ENCODE measurements around the gene NFASC.
A peak's percentile ranks its signal among the peaks of the same experiment; 100 is the strongest.

NFASC gene

DNA sequence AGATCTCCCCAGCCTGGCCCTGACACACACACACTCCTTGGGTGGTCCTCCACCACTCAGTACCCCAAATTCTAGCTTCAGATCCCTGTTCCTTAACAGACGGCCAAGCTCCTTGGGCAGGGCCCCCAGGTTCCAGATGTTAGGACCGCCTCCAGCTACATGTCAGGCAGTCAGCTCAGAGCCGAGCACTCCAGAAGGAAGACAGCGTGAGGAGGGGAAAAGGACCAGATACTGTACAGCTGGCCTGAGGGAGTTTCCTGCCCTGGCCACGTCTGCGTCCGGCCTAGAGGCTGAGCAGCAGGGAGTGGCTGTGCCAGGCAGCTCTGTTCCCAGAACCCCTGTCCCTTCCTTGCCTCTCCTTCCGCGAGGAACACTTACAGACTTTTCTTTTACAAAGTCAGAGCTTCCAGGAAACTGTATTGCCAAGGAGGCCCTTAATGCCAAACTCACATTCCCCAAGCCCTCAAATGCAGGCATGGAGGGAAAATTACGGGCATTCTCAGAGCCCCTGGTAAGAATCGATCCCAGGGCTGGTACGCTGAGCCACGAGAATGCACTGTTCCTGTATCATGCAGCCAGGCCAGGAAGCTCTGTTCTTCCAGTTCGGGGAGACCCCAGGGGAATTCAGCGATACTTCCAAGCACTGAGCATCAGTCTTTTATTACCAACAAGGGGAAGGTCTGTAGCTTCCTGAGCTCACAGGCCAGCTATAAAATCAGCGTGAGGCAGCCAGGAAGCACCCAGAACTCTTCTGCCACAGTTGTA, 127.1 kb downstream of the NFASC start:
- H3K23ac ChIP-seq (ENCODE audit: low read length) = no peak overlapping the region
- no peaks in the 10 kb centered on the region for H3K27me3 ChIP-seq (ENCODE audit: insufficient read depth, low read length)
- no peak overlapping the region for H4K12ac ChIP-seq (ENCODE audit: low read depth, low read length)
- H3K4me2 ChIP-seq (ENCODE audit: low read length) = no peak overlapping the region
- H2BK12ac ChIP-seq (ENCODE audit: low read length) = no peak overlapping the region
- peaks cover 4% of the 10 kb centered on the region for H3K9me3 ChIP-seq (ENCODE audit: insufficient read depth, low read depth, low read length)
- no peak for DNase-seq
- H2AK5ac ChIP-seq (ENCODE audit: low read length) = no peak overlapping the region
- no peaks in the 10 kb centered on the region for H3K79me2 ChIP-seq (ENCODE audit: control insufficient read depth, insufficient read depth, low read length, poor library complexity)
- H3K4me1 ChIP-seq (ENCODE audit: control insufficient read depth in 1 of 2, insufficient read depth in 2 of 2, low read length in 2 of 2) = no peaks in the 10 kb centered on the region
- no peak overlapping the region for H3K9ac ChIP-seq (ENCODE audit: low read length)
- H3K14ac ChIP-seq (ENCODE audit: low read length) = no peak overlapping the region
- no peaks in the 10 kb centered on the region for H3K79me1 ChIP-seq (ENCODE audit: low read length)
- no CpG with 5 or more reads among the region's 16 CpGs for WGBS (ENCODE audit: extremely low coverage, insufficient coverage, insufficient read length)
- H2AFZ ChIP-seq (ENCODE audit: insufficient read depth, low read length, poor library complexity) = no peak overlapping the region
- H3K27ac ChIP-seq (ENCODE audit: low read depth, low read length) = no peak overlapping the region
- H3K4me3 ChIP-seq (ENCODE audit: low read depth, low read length) = no peak overlapping the region
- H4K8ac ChIP-seq (ENCODE audit: low read depth, low read length) = no peak overlapping the region
- no peak overlapping the region for H3K4ac ChIP-seq (ENCODE audit: low read depth, low read length)
- no peak overlapping the region for H2BK120ac ChIP-seq (ENCODE audit: insufficient read depth, low read length, poor library complexity)
- no peak overlapping the region for H4K91ac ChIP-seq (ENCODE audit: low read depth, low read length)
- no peak overlapping the region for H2BK5ac ChIP-seq (ENCODE audit: low read depth, low read length, poor library complexity)
- no peaks in the 10 kb centered on the region for H3K36me3 ChIP-seq (ENCODE audit: control insufficient read depth in 1 of 2, insufficient read depth in 2 of 2, low read length in 2 of 2)
- no peak overlapping the region for H3K18ac ChIP-seq (ENCODE audit: low read length)

DNA sequence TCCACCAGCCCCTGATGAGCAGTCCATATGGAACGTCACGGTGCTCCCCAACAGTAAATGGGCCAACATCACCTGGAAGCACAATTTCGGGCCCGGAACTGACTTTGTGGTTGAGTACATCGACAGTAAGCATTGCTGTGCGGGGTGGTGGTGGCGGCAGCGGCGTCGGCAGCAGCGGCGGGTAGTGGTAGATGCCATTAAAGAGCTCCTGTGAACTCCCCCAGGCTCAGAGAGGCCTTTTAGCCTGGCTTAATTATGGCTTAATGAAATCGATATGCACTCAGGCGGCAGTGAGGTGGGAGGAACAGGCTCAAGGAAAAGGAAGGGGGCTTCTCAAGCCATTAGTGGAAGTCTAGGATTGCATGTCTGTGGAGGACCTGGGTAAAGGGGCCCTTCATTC, 130.5 kb downstream of the NFASC start:
- DNase-seq = no peak
- no peak overlapping the region for H4K8ac ChIP-seq (ENCODE audit: low read depth, low read length)
- no peaks in the 10 kb centered on the region for H3K4me1 ChIP-seq (ENCODE audit: control insufficient read depth in 1 of 2, insufficient read depth in 2 of 2, low read length in 2 of 2)
- H3K79me1 ChIP-seq (ENCODE audit: low read length) = no peaks in the 10 kb centered on the region
- H3K23ac ChIP-seq (ENCODE audit: low read length) = no peak overlapping the region
- H3K9ac ChIP-seq (ENCODE audit: low read length) = no peak overlapping the region
- no peak overlapping the region for H4K12ac ChIP-seq (ENCODE audit: low read depth, low read length)
- no peak overlapping the region for H3K27ac ChIP-seq (ENCODE audit: low read depth, low read length)
- no peak overlapping the region for H3K4me2 ChIP-seq (ENCODE audit: low read length)
- H3K36me3 ChIP-seq (ENCODE audit: control insufficient read depth in 1 of 2, insufficient read depth in 2 of 2, low read length in 2 of 2) = no peaks in the 10 kb centered on the region
- no CpG with 5 or more reads among the region's 14 CpGs for WGBS (ENCODE audit: extremely low coverage, insufficient coverage, insufficient read length)
- H3K14ac ChIP-seq (ENCODE audit: low read length) = no peak overlapping the region
- no peak overlapping the region for H2AK5ac ChIP-seq (ENCODE audit: low read length)
- no peak overlapping the region for H3K4ac ChIP-seq (ENCODE audit: low read depth, low read length)
- no peak overlapping the region for H2BK12ac ChIP-seq (ENCODE audit: low read length)
- peaks cover 4% of the 10 kb centered on the region for H3K9me3 ChIP-seq (ENCODE audit: insufficient read depth, low read depth, low read length)
- no peak overlapping the region for H2AFZ ChIP-seq (ENCODE audit: insufficient read depth, low read length, poor library complexity)
- H4K91ac ChIP-seq (ENCODE audit: low read depth, low read length) = no peak overlapping the region
- H2BK120ac ChIP-seq (ENCODE audit: insufficient read depth, low read length, poor library complexity) = no peak overlapping the region
- no peaks in the 10 kb centered on the region for H3K79me2 ChIP-seq (ENCODE audit: control insufficient read depth, insufficient read depth, low read length, poor library complexity)
- H2BK5ac ChIP-seq (ENCODE audit: low read depth, low read length, poor library complexity) = no peak overlapping the region
- H3K18ac ChIP-seq (ENCODE audit: low read length) = no peak overlapping the region
- no peak overlapping the region for H3K4me3 ChIP-seq (ENCODE audit: low read depth, low read length)
- H3K27me3 ChIP-seq (ENCODE audit: insufficient read depth, low read length) = no peaks in the 10 kb centered on the region

DNA sequence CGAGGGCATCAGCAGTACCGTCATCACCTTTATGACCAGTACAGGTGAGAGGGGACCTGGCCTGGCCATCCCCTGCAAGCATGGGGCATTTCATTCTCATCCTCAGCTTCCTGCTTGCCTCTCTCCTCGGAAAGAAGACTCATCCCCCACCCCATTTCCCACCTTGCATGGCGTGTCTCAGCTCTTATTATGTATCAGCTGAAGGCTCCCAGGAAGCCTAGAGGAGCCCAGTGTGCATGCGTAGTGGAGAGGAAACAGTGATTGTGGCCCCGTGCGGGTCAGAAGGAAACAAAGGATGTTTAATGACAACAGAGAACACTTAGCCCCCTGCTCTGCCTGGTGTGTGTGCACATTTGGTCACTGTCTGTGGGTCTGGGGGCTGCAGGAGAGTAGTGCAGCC, 132.0 kb downstream of the NFASC start:
- no peak overlapping the region for H3K4me3 ChIP-seq (ENCODE audit: low read depth, low read length)
- no peaks in the 10 kb centered on the region for H3K4me1 ChIP-seq (ENCODE audit: control insufficient read depth in 1 of 2, insufficient read depth in 2 of 2, low read length in 2 of 2)
- H3K27me3 ChIP-seq (ENCODE audit: insufficient read depth, low read length) = no peaks in the 10 kb centered on the region
- no peak overlapping the region for H4K12ac ChIP-seq (ENCODE audit: low read depth, low read length)
- H3K23ac ChIP-seq (ENCODE audit: low read length) = no peak overlapping the region
- no peaks in the 10 kb centered on the region for H3K9me3 ChIP-seq (ENCODE audit: insufficient read depth, low read depth, low read length)
- no peak overlapping the region for H2BK12ac ChIP-seq (ENCODE audit: low read length)
- H2AK5ac ChIP-seq (ENCODE audit: low read length) = no peak overlapping the region
- no peak overlapping the region for H4K8ac ChIP-seq (ENCODE audit: low read depth, low read length)
- WGBS (ENCODE audit: extremely low coverage, insufficient coverage, insufficient read length) = no CpG with 5 or more reads among the region's 7 CpGs
- no peak overlapping the region for H3K4me2 ChIP-seq (ENCODE audit: low read length)
- H4K91ac ChIP-seq (ENCODE audit: low read depth, low read length) = no peak overlapping the region
- H3K27ac ChIP-seq (ENCODE audit: low read depth, low read length) = no peak overlapping the region
- H3K4ac ChIP-seq (ENCODE audit: low read depth, low read length) = no peak overlapping the region
- no peak overlapping the region for H2AFZ ChIP-seq (ENCODE audit: insufficient read depth, low read length, poor library complexity)
- H2BK5ac ChIP-seq (ENCODE audit: low read depth, low read length, poor library complexity) = no peak overlapping the region
- no peak for DNase-seq
- no peak overlapping the region for H3K14ac ChIP-seq (ENCODE audit: low read length)
- no peaks in the 10 kb centered on the region for H3K36me3 ChIP-seq (ENCODE audit: control insufficient read depth in 1 of 2, insufficient read depth in 2 of 2, low read length in 2 of 2)
- no peak overlapping the region for H3K9ac ChIP-seq (ENCODE audit: low read length)
- H3K79me1 ChIP-seq (ENCODE audit: low read length) = no peaks in the 10 kb centered on the region
- no peak overlapping the region for H3K18ac ChIP-seq (ENCODE audit: low read length)
- H2BK120ac ChIP-seq (ENCODE audit: insufficient read depth, low read length, poor library complexity) = no peak overlapping the region
- no peaks in the 10 kb centered on the region for H3K79me2 ChIP-seq (ENCODE audit: control insufficient read depth, insufficient read depth, low read length, poor library complexity)

DNA sequence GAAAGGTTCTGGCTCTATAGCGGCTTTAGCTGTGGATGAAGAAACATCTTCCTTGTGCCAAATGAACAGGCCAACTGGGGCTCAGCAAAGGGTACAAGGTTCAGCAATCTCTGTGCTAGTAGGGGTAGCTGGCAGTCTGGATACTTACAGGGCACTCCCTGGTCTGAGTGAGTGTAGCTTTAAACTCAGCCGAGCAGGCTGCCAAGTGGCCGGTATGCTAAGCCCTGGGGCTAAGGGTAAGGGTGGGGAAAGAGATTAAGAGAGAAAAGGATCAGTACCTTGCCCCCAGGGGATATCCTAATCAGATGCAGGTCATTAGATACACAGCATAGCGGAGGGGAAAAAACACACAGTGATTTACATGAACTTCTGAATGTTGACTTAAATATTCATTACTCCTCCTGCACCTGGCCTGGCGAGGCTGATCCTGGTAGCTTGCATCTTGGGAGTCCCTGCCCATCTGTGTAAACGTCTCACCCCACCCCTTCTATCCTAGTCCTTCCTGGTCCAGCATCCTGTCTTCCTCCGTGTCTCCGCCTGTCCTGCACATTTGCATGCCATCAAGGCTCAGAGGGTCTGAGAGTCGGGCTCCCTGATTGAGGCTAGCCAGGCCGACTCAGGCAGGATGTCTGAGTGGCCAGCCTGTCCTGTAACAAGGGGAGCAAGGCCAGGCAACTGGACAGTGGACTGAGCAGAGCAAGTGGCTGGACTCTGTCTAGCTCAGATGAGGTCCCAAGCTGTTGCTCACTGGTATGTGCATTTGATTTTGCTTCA, 132.9 kb downstream of the NFASC start:
- Histone ChIP-seq H3K9me3 (ENCODE audit: insufficient read depth, low read depth, low read length) (no peaks in the 10 kb centered on the region), H2BK120ac (ENCODE audit: insufficient read depth, low read length, poor library complexity) (no peak overlapping the region), H2AK5ac (ENCODE audit: low read length) (no peak overlapping the region), H4K91ac (ENCODE audit: low read depth, low read length) (no peak overlapping the region), H3K14ac (ENCODE audit: low read length) (no peak overlapping the region), H3K4me1 (ENCODE audit: control insufficient read depth in 1 of 2, insufficient read depth in 2 of 2, low read length in 2 of 2) (no peaks in the 10 kb centered on the region), H3K9ac (ENCODE audit: low read length) (no peak overlapping the region), H3K36me3 (ENCODE audit: control insufficient read depth in 1 of 2, insufficient read depth in 2 of 2, low read length in 2 of 2) (no peaks in the 10 kb centered on the region), H3K27ac (ENCODE audit: low read depth, low read length) (no peak overlapping the region), H3K27me3 (ENCODE audit: insufficient read depth, low read length) (no peaks in the 10 kb centered on the region), H3K23ac (ENCODE audit: low read length) (no peak overlapping the region), H3K79me1 (ENCODE audit: low read length) (no peaks in the 10 kb centered on the region), H4K12ac (ENCODE audit: low read depth, low read length) (no peak overlapping the region), H2AFZ (ENCODE audit: insufficient read depth, low read length, poor library complexity) (no peak overlapping the region), H3K18ac (ENCODE audit: low read length) (no peak overlapping the region), H3K4ac (ENCODE audit: low read depth, low read length) (no peak overlapping the region), H2BK5ac (ENCODE audit: low read depth, low read length, poor library complexity) (no peak overlapping the region), H4K8ac (ENCODE audit: low read depth, low read length) (no peak overlapping the region), H3K79me2 (ENCODE audit: control insufficient read depth, insufficient read depth, low read length, poor library complexity) (no peaks in the 10 kb centered on the region), H3K4me3 (ENCODE audit: low read depth, low read length) (no peak overlapping the region), H2BK12ac (ENCODE audit: low read length) (no peak overlapping the region), H3K4me2 (ENCODE audit: low read length) (no peak overlapping the region)
- DNase-seq = peak; percentile 53 to 54
- whole genome bisulfite sequencing (ENCODE audit: extremely low coverage, insufficient coverage, insufficient read length) = no CpG with 5 or more reads among the region's 10 CpGs

Measured in trophoblast cell (in vitro differentiated cells and primary cell).